A549 (cell line): Measurements from ENCODE around the gene AGAP3.

Source experiments
- CTCF ChIP-seq: fragments of >200 bp; sonication (Bioruptor Twin); formaldehyde crosslinking; IDR thresholded peaks from 3 replicates; pipeline ENCODE4 v1.5.1; 2016
- ZC3H11A ChIP-seq: fragments of 450-650 bp; IDR thresholded peaks from 2 replicates; pipeline ENCODE4 v1.6.1; 2014; ENCODE audit warnings: antibody characterized with exemption, mild to moderate bottlenecking

- no peak for TF ChIP-seq ZC3H11A
- no peak for TF ChIP-seq CTCF
Measured at GRCh38 chr7:151056283-151056665, 30.0 kb upstream of the AGAP3 start.
